Activated CD4-positive, alpha-beta memory T cell treated with anti-CD3 and anti-CD28 coated beads for 36 hours (primary cell): Measurements from ENCODE around the gene TNFRSF25. TPM values are rescaled to one million over a fixed set of nuclear protein-coding genes. Genes with fewer than 3 reads are reported as not detected.
A peak's percentile ranks its signal among the peaks of the same experiment; 100 is the strongest.
"Not testable (repeated sequence)": the region's sequence is repeated elsewhere in the genome, so short reads cannot be mapped to it uniquely, and the experiment has no call there.

Source experiments
- CTCF ChIA-PET: fragments of 350-600 bp; sonication (Branson Sonifier 250); formaldehyde crosslinking; loops from one replicate; lab custom pipeline; 2021; ENCODE audit warnings: antibody characterized with exemption, inconsistent platforms; lab: Charles Lee
- POLR2A ChIA-PET: fragments of 350-600 bp; sonication (Branson Sonifier 250); formaldehyde crosslinking; loops from one replicate; lab custom pipeline; 2021; ENCODE audit warnings: antibody characterized with exemption; lab: Charles Lee
- DNase-seq: peaks from one replicate; pipeline ENCODE4 v3.0.0-alpha.2; 2020
- H3K27ac Mint-ChIP-seq: one replicate; pipeline ENCODE4 v1.8.0; 2021; ENCODE audit warnings: mixed read lengths
- H3K27me3 Mint-ChIP-seq: one replicate; pipeline ENCODE4 v1.8.0; 2021; ENCODE audit warnings: mixed read lengths
- H3K36me3 Mint-ChIP-seq: one replicate; pipeline ENCODE4 v1.8.0; 2021; ENCODE audit warnings: mixed read lengths
- H3K4me1 Mint-ChIP-seq: one replicate; pipeline ENCODE4 v1.8.0; 2021; ENCODE audit warnings: low read depth, mixed read lengths
- H3K4me3 Mint-ChIP-seq: one replicate; pipeline ENCODE4 v1.8.0; 2021; ENCODE audit warnings: mild to moderate bottlenecking, mixed read lengths
- H3K9me3 Mint-ChIP-seq: one replicate; pipeline ENCODE4 v1.8.0; 2021; ENCODE audit warnings: mixed read lengths
- intact Hi-C: fragments of 100-400 bp; cut with micrococcal nuclease; formaldehyde crosslinking; loops from one replicate; pipeline ENCODE4 v1.15.1; 2023
- total RNA-seq, 2 experiments: library from RNA; stranded (reverse); gene quantifications; one replicate each; pipeline ENCODE4 v1.2.3, GENCODE V29; 2021

Gene TNFRSF25
- total RNA-seq, 2 experiments from 2014 or later: 90.0 to 97.4 TPM

GRCh38 chr1:6445062-6445763 lies 20.8 kb downstream of the TNFRSF25 start:
- no peaks in the 10 kb centered on the region for H3K36me3 Mint-ChIP-seq
- POLR2A ChIA-PET: no interaction called here
- H3K9me3 Mint-ChIP-seq: no peaks in the 10 kb centered on the region
- no peak overlapping the region for H3K27ac Mint-ChIP-seq
- H3K4me3 Mint-ChIP-seq: no peak overlapping the region
- DNase-seq: peak; percentile 66
- intact Hi-C loops: no loop called here
- H3K27me3 Mint-ChIP-seq: peaks cover 33% of the 10 kb centered on the region
- CTCF ChIA-PET: interaction anchor here (0.7 to 5.0 kb wide), 8 partner anchors 9 to 442 kb away, joined by 3 to 21 read pairs (median 6); no protein-coding TSS in a partner anchor
- H3K4me1 Mint-ChIP-seq: peaks cover 20% of the 10 kb centered on the region

- Mint-ChIP-seq H3K36me3 (no peaks in the 10 kb centered on the region), H3K27ac (no peak overlapping the region), H3K27me3 (peaks cover 28% of the 10 kb centered on the region), H3K4me3 (no peak overlapping the region), H3K4me1 (peaks cover 17% of the 10 kb centered on the region), H3K9me3 (no peaks in the 10 kb centered on the region)
- intact Hi-C loops: no loop called here
- ChIA-PET CTCF (interaction anchor here (0.7 to 2.5 kb wide), 4 partner anchors 10 to 441 kb away, joined by 3 to 9 read pairs (median 5); no protein-coding TSS in a partner anchor), POLR2A (no interaction called here)
- no peak for DNase-seq
Measured at GRCh38 chr1:6444377-6444776, 21.6 kb downstream of the TNFRSF25 start.

GRCh38 chr1:6443339-6444115 lies 22.4 kb downstream of the TNFRSF25 start:
- Mint-ChIP-seq H3K4me3 (no peak overlapping the region), H3K27ac (no peak overlapping the region), H3K4me1 (peaks cover 14% of the 10 kb centered on the region), H3K36me3 (no peaks in the 10 kb centered on the region), H3K9me3 (no peaks in the 10 kb centered on the region), H3K27me3 (peaks cover 25% of the 10 kb centered on the region)
- intact Hi-C loops: no loop called here
- ChIA-PET CTCF (interaction anchor here (1.3 kb wide), 1 partner anchor 20 kb away, joined by 6 read pairs; no protein-coding TSS in a partner anchor), POLR2A (no interaction called here)
- no peak for DNase-seq

- Mint-ChIP-seq H3K4me1 (peaks cover 11% of the 10 kb centered on the region), H3K9me3 (no peaks in the 10 kb centered on the region)
- POLR2A ChIA-PET: no interaction called here
Measured at GRCh38 chr1:6441586-6441985, 24.4 kb downstream of the TNFRSF25 start.

GRCh38 chr1:6440198-6441126 lies 25.5 kb downstream of the TNFRSF25 start:
- Mint-ChIP-seq H3K27me3 (peaks cover 25% of the 10 kb centered on the region), H3K9me3 (no peaks in the 10 kb centered on the region), H3K27ac (no peak overlapping the region), H3K4me1 (peaks cover 9% of the 10 kb centered on the region), H3K4me3 (no peak overlapping the region), H3K36me3 (no peaks in the 10 kb centered on the region)
- intact Hi-C loops: no loop called here
- POLR2A ChIA-PET: no interaction called here
- CTCF ChIA-PET: interaction anchor here (0.6 to 5.2 kb wide), 15 partner anchors 10 to 432 kb away, joined by 3 to 106 read pairs (median 6); partner anchors contain the start of gene HES2
- peak; percentile 83 for DNase-seq

More at GRCh38 chr1:6441586-6441985, 24.4 kb downstream of the TNFRSF25 start:
- intact Hi-C loops: no loop called here
- no peak overlapping the region for H3K4me3 Mint-ChIP-seq
- peaks cover 27% of the 10 kb centered on the region for H3K27me3 Mint-ChIP-seq
- DNase-seq: no peak
- H3K36me3 Mint-ChIP-seq: no peaks in the 10 kb centered on the region
- no peak overlapping the region for H3K27ac Mint-ChIP-seq
- CTCF ChIA-PET: interaction anchor here (1.1 to 5.2 kb wide), 7 partner anchors 9 to 199 kb away, joined by 3 to 44 read pairs (median 6); no protein-coding TSS in a partner anchor

GRCh38 chr1:6438047-6438525 lies 27.9 kb downstream of the TNFRSF25 start:
- peaks cover 19% of the 10 kb centered on the region for H3K27me3 Mint-ChIP-seq
- H3K4me1 Mint-ChIP-seq: peaks cover 6% of the 10 kb centered on the region
- ChIA-PET POLR2A (interaction anchor here (1.1 to 1.4 kb wide), 2 partner anchors 11 to 22 kb away, joined by 4 to 5 read pairs; no protein-coding TSS in a partner anchor), CTCF (interaction anchor here (0.6 to 5.2 kb wide), 40 partner anchors 8 to 523 kb away, joined by 3 to 106 read pairs (median 4); partner anchors contain the start of genes HES2 and TNFRSF25)
- peak; percentile 82 for DNase-seq
- H3K27ac Mint-ChIP-seq: no peak overlapping the region
- intact Hi-C loops: loop anchor here (2.0 kb wide), 2 partner anchors 15 to 27 kb away; no protein-coding TSS in a partner anchor
- no peaks in the 10 kb centered on the region for H3K36me3 Mint-ChIP-seq
- H3K9me3 Mint-ChIP-seq: no peaks in the 10 kb centered on the region
- no peak overlapping the region for H3K4me3 Mint-ChIP-seq

- H3K27me3 Mint-ChIP-seq: peaks cover 19% of the 10 kb centered on the region
- H3K4me3 Mint-ChIP-seq, DNase-seq, H3K27ac Mint-ChIP-seq, POLR2A ChIA-PET, intact Hi-C loops, H3K9me3 Mint-ChIP-seq, H3K36me3 Mint-ChIP-seq, H3K4me1 Mint-ChIP-seq: not testable (repeated sequence)
- CTCF ChIA-PET: interaction anchor here (0.6 to 5.2 kb wide), 36 partner anchors 7 to 524 kb away, joined by 3 to 106 read pairs (median 4); partner anchors contain the start of genes HES2 and TNFRSF25
Measured at GRCh38 chr1:6437012-6437700, 28.8 kb downstream of the TNFRSF25 start.

- H3K4me1 Mint-ChIP-seq, DNase-seq, H3K36me3 Mint-ChIP-seq, H3K27ac Mint-ChIP-seq, POLR2A ChIA-PET, intact Hi-C loops, H3K9me3 Mint-ChIP-seq, H3K4me3 Mint-ChIP-seq: not testable (repeated sequence)
- peaks cover 16% of the 10 kb centered on the region for H3K27me3 Mint-ChIP-seq
- CTCF ChIA-PET: interaction anchor here (0.5 to 5.0 kb wide), 7 partner anchors 10 to 635 kb away, joined by 3 to 106 read pairs (median 7); partner anchors contain the start of gene HES2
Measured at GRCh38 chr1:6436277-6436676, 29.7 kb downstream of the TNFRSF25 start.

GRCh38 chr1:6435547-6435946 lies 30.4 kb downstream of the TNFRSF25 start:
- Mint-ChIP-seq H3K36me3 (no peaks in the 10 kb centered on the region), H3K4me1 (peaks cover 4% of the 10 kb centered on the region), H3K9me3 (no peaks in the 10 kb centered on the region), H3K4me3 (no peak overlapping the region), H3K27ac (no peak overlapping the region), H3K27me3 (peaks cover 12% of the 10 kb centered on the region)
- DNase-seq: no peak
- intact Hi-C loops: no loop called here
- POLR2A ChIA-PET: no interaction called here
- CTCF ChIA-PET: interaction anchor here (0.5 to 2.0 kb wide), 2 partner anchors 12 to 191 kb away, joined by 3 to 7 read pairs; no protein-coding TSS in a partner anchor

GRCh38 chr1:6435129-6435528 lies 30.8 kb downstream of the TNFRSF25 start:
- intact Hi-C loops: no loop called here
- H3K4me1 Mint-ChIP-seq: peaks cover 4% of the 10 kb centered on the region
- H3K36me3 Mint-ChIP-seq: no peaks in the 10 kb centered on the region
- ChIA-PET POLR2A (no interaction called here), CTCF (interaction anchor here (0.5 to 2.0 kb wide), 2 partner anchors 12 to 190 kb away, joined by 3 to 7 read pairs; no protein-coding TSS in a partner anchor)
- no peak overlapping the region for H3K27ac Mint-ChIP-seq
- H3K9me3 Mint-ChIP-seq: no peaks in the 10 kb centered on the region
- H3K27me3 Mint-ChIP-seq: peaks cover 12% of the 10 kb centered on the region
- no peak for DNase-seq
- no peak overlapping the region for H3K4me3 Mint-ChIP-seq
